ENCODE results near the gene CD22.
"Not testable (repeated sequence)": the region's sequence is repeated elsewhere in the genome, so short reads cannot be mapped to it uniquely, and the experiment has no call there.

Gene CD22

GRCh38 chr19:35373492-35373891 is 44.5 kb downstream of the CD22 start:
- Histone ChIP-seq H3K9me3 (ENCODE audit: low read depth, low read length) (no peaks in the 10 kb centered on the region), H3K27ac (no peak overlapping the region), H3K4me3 (no peak overlapping the region), H3K36me3 (ENCODE audit: insufficient read depth, low read length) (no peaks in the 10 kb centered on the region), H3K9ac (ENCODE audit: insufficient read length) (no peak overlapping the region)
- no peak for DNase-seq (ENCODE audit: low read depth, low spot score)
- TF ChIP-seq FOXP2 (optimal IDR thresholded peaks at IDR 0.05; ENCODE audit: control extremely low read depth, extremely low read length, insufficient read depth) (no peak), POLR2AphosphoS5 (IDR thresholded peaks at IDR 0.05; ENCODE audit: borderline replicate concordance, low read depth, low read length) (no peak), EZH2 (IDR thresholded peaks at IDR 0.05) (no peak)

DNA sequence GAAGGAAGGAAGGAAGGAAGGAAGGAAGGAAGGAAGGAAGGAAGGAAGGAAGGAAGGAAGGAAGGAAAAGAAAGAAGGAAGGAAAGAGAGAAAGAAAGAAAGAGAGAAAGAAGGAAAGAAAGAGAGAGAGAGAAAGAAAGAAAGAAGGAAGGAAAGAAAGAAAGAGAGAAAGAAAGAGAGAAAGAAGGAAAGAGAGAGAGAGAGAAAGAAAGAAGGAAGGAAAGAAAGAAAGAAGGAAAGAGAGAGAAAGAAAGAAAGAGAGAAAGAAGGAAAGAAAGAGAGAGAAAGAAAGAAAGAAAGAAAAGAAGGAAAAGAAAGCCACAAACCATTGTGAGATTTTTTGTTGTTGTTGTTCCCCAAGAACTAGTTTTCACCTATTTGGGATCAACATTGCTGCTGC is 45.0 kb downstream of the CD22 start:
- H3K4me3 ChIP-seq; DNase-seq (ENCODE audit: low read depth, low spot score); H3K9me3 ChIP-seq (ENCODE audit: low read depth, low read length); H3K9ac ChIP-seq (ENCODE audit: insufficient read length); H3K27ac ChIP-seq; H3K36me3 ChIP-seq (ENCODE audit: insufficient read depth, low read length): not testable (repeated sequence)

- H3K27ac ChIP-seq = no peak overlapping the region
- DNase-seq (ENCODE audit: low read depth, low spot score) = no peak
- H3K9me3 ChIP-seq (ENCODE audit: low read depth, low read length) = no peaks in the 10 kb centered on the region
- H3K9ac ChIP-seq (ENCODE audit: insufficient read length) = no peak overlapping the region
- H3K4me3 ChIP-seq = no peak overlapping the region
- no peaks in the 10 kb centered on the region for H3K36me3 ChIP-seq (ENCODE audit: insufficient read depth, low read length)
- TF ChIP-seq POLR2AphosphoS5 (IDR thresholded peaks at IDR 0.05; ENCODE audit: borderline replicate concordance, low read depth, low read length) (no peak), EZH2 (IDR thresholded peaks at IDR 0.05) (no peak), FOXP2 (optimal IDR thresholded peaks at IDR 0.05; ENCODE audit: control extremely low read depth, extremely low read length, insufficient read depth) (no peak)
Measured at GRCh38 chr19:35375505-35376307, 46.7 kb downstream of the CD22 start.

DNA sequence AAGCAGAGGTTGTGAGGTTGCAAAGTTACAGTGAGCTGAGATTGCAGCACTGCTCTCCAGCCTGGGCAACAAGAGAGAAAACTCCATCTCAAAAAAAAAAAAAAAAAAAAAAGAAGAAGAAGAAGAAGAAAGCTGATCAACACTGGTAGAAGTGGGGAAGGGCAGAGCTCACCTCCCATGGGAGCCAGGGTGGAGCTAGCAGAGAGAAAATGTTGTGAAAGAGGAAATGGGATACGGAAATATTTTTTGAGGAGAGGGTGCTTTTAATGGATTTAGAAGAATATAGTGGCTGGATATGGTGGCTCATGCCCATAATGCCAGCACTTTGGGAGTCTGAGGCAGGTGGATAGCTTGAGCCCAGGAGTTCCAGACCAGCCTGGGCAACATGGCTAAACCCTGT is 48.7 kb downstream of the CD22 start:
- no peak overlapping the region for H3K27ac ChIP-seq
- TF ChIP-seq FOXP2 (optimal IDR thresholded peaks at IDR 0.05; ENCODE audit: control extremely low read depth, extremely low read length, insufficient read depth) = no peak
- no peak overlapping the region for H3K9ac ChIP-seq (ENCODE audit: insufficient read length)
- H3K36me3 ChIP-seq (ENCODE audit: insufficient read depth, low read length) = no peaks in the 10 kb centered on the region
- DNase-seq (ENCODE audit: low read depth, low spot score) = no peak
- H3K4me3 ChIP-seq = no peak overlapping the region
- H3K9me3 ChIP-seq (ENCODE audit: low read depth, low read length) = no peaks in the 10 kb centered on the region

GRCh38 chr19:35378356-35378755 is 49.4 kb downstream of the CD22 start:
- Histone ChIP-seq H3K4me3 (no peak overlapping the region), H3K27ac (no peak overlapping the region), H3K9me3 (ENCODE audit: low read depth, low read length) (no peaks in the 10 kb centered on the region), H3K36me3 (ENCODE audit: insufficient read depth, low read length) (no peaks in the 10 kb centered on the region), H3K9ac (ENCODE audit: insufficient read length) (no peak overlapping the region)
- TF ChIP-seq EZH2 (IDR thresholded peaks at IDR 0.05) (no peak), POLR2AphosphoS5 (IDR thresholded peaks at IDR 0.05; ENCODE audit: borderline replicate concordance, low read depth, low read length) (no peak), FOXP2 (optimal IDR thresholded peaks at IDR 0.05; ENCODE audit: control extremely low read depth, extremely low read length, insufficient read depth) (no peak)
- DNase-seq (ENCODE audit: low read depth, low spot score) = no peak

- not testable (repeated sequence) for H3K4me3 ChIP-seq; H3K9me3 ChIP-seq (ENCODE audit: low read depth, low read length); H3K9ac ChIP-seq (ENCODE audit: insufficient read length); H3K36me3 ChIP-seq (ENCODE audit: insufficient read depth, low read length); DNase-seq (ENCODE audit: low read depth, low spot score); H3K27ac ChIP-seq
Measured at GRCh38 chr19:35379545-35379944, 50.6 kb downstream of the CD22 start.

GRCh38 chr19:35379992-35380391 is 51.0 kb downstream of the CD22 start:
- Histone ChIP-seq H3K36me3 (ENCODE audit: insufficient read depth, low read length) (no peaks in the 10 kb centered on the region), H3K4me3 (no peak overlapping the region), H3K27ac (no peak overlapping the region), H3K9ac (ENCODE audit: insufficient read length) (no peak overlapping the region), H3K9me3 (ENCODE audit: low read depth, low read length) (no peaks in the 10 kb centered on the region)
- no peak for DNase-seq (ENCODE audit: low read depth, low spot score)
- TF ChIP-seq EZH2 (IDR thresholded peaks at IDR 0.05) (no peak), FOXP2 (optimal IDR thresholded peaks at IDR 0.05; ENCODE audit: control extremely low read depth, extremely low read length, insufficient read depth) (no peak), POLR2AphosphoS5 (IDR thresholded peaks at IDR 0.05; ENCODE audit: borderline replicate concordance, low read depth, low read length) (no peak)

DNA sequence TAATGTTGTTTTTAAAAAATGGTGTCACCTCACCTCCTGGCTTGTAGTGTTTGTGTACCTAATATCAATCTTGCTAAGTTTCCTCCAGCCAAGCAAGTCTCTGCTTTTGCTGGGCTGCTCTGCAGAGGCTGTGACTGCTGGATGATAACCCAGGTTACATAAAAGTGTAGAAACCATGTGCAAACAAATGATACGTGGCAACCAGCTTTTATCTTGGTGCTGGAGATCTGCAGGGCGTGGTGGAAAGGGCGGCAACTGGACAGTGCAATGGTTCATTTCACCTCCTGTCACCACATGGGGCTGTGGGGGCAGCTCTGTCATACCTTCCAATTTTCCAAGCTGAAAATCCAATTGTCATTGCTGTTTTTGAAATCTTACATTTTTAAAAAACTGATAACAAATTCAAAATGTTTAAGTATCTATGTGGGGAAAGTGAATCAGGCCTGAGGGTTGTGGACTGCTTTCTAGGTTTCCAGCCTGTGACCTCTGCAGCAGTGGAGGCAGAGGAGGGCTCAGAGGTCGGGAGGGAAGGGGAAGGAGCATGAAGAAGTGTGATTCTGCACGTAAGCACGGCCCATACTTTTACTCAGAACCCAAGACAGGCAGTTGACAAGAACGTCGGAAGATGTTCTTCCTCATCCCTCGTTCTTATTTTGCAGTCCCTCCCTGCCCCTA is 51.6 kb downstream of the CD22 start:
- H3K36me3 ChIP-seq (ENCODE audit: insufficient read depth, low read length) = no peaks in the 10 kb centered on the region
- H3K9me3 ChIP-seq (ENCODE audit: low read depth, low read length) = no peaks in the 10 kb centered on the region
- no peak overlapping the region for H3K9ac ChIP-seq (ENCODE audit: insufficient read length)
- no peak for DNase-seq (ENCODE audit: low read depth, low spot score)
- no peak overlapping the region for H3K4me3 ChIP-seq
- no peak overlapping the region for H3K27ac ChIP-seq
- TF ChIP-seq POLR2AphosphoS5 (IDR thresholded peaks at IDR 0.05; ENCODE audit: borderline replicate concordance, low read depth, low read length) = no peak
- TF ChIP-seq FOXP2 (optimal IDR thresholded peaks at IDR 0.05; ENCODE audit: control extremely low read depth, extremely low read length, insufficient read depth) = no peak
- no peak for TF ChIP-seq EZH2 (IDR thresholded peaks at IDR 0.05)

- H3K36me3 ChIP-seq (ENCODE audit: insufficient read depth, low read length) = no peaks in the 10 kb centered on the region
- H3K9ac ChIP-seq (ENCODE audit: insufficient read length) = no peak overlapping the region
- TF ChIP-seq FOXP2 (optimal IDR thresholded peaks at IDR 0.05; ENCODE audit: control extremely low read depth, extremely low read length, insufficient read depth) = no peak
- TF ChIP-seq EZH2 (IDR thresholded peaks at IDR 0.05) = no peak
- TF ChIP-seq POLR2AphosphoS5 (IDR thresholded peaks at IDR 0.05; ENCODE audit: borderline replicate concordance, low read depth, low read length) = no peak
- H3K9me3 ChIP-seq (ENCODE audit: low read depth, low read length) = no peaks in the 10 kb centered on the region
- H3K4me3 ChIP-seq = no peak overlapping the region
- H3K27ac ChIP-seq = no peak overlapping the region
- DNase-seq (ENCODE audit: low read depth, low spot score) = no peak
Measured at GRCh38 chr19:35381318-35381717, 52.3 kb downstream of the CD22 start.

Data from SK-N-MC (cell line).